Astrocyte of the cerebellum (primary cell): ENCODE results near the gene TMPRSS7.

Experiments
- DNase-seq: peaks from one replicate; pipeline ENCODE4 v3.0.0-alpha.2; 2011; ENCODE audit warnings: low read depth
- H3K4me3 ChIP-seq: 2 replicates; pipeline ENCODE4 v1.5.1; 2011; ENCODE audit warnings: mild to moderate bottlenecking, low read depth, low read length, moderate library complexity
- CTCF ChIP-seq: IDR thresholded peaks from 2 replicates; pipeline ENCODE4 v1.5.1; 2012; ENCODE audit warnings: low read length, low read depth, moderate library complexity, mild to moderate bottlenecking; ENCODE audit errors: missing control alignments
- in situ Hi-C: cut with HindIII; loops from 2 replicates; pipeline ENCODE4 v1.10.0; 2017; ENCODE audit warnings: low sequenced_read_pairs

Gene TMPRSS7

DNA sequence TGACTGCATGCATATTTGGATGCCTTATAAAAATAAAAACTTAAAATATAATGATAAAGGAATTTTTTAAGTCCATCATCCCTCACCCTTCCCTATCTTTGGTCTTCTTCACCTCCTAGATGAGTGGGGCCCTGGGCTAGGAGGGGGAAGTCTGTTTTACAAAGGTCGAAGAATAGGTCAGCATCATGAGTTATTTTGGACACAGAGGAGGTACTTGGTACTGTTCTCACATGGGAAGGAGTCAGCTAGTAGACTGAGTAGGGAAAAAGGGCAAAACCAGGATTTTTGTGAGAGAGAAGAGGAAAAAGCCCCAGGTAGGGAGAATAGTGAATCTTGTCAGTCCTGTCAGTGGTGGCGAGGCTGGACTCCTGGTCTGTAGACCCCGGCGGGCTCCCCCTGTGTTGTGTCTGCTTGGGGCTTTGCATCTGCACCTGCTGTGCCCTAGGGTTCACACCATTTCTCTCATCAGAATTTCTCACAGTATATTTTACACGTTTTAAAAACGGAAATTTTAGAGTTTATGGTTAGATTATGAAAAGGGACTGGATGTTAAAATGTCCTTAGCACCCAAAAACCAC lies 81.4 kb downstream of the TMPRSS7 start:
- DNase-seq: no peak
- H3K4me3 ChIP-seq: no peak overlapping the region
- no peak for TF ChIP-seq CTCF
- in situ Hi-C loops: loop anchor here (25.0 kb wide), 1 partner anchor 421 kb away; no protein-coding TSS in a partner anchor

GRCh38 chr3:112116748-112117186 lies 82.2 kb downstream of the TMPRSS7 start:
- in situ Hi-C loops: loop anchor here (25.0 kb wide), 1 partner anchor 421 kb away; no protein-coding TSS in a partner anchor
- no peak for TF ChIP-seq CTCF

DNA sequence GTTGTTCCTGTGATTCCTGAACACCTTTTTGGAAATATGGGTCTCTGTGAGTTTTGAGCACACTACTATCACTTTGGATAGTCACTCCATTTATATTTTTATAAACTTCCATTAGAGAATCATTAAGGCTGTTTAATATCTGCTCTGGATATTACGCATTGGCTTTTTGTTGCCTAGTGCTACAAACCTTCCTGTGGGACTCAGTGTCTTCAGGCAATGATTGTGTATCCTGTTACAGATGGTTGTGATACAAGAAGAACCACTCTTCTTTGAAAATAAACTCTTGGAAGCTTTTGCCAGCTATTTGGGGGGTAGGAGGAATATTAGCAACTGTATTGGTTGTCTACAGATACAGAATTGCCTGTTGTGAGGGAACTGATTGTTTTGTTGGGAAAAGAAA lies 82.9 kb downstream of the TMPRSS7 start:
- in situ Hi-C loops: loop anchor here (25.0 kb wide), 1 partner anchor 420 kb away; no protein-coding TSS in a partner anchor
- no peak for TF ChIP-seq CTCF
- DNase-seq: no peak
- no peak overlapping the region for H3K4me3 ChIP-seq

More at GRCh38 chr3:112116748-112117186, 82.2 kb downstream of the TMPRSS7 start:
- no peak for DNase-seq
- no peak overlapping the region for H3K4me3 ChIP-seq

- TF ChIP-seq CTCF: no peak
- no peak overlapping the region for H3K4me3 ChIP-seq
- in situ Hi-C loops: loop anchor here (25.0 kb wide), 1 partner anchor 419 kb away; no protein-coding TSS in a partner anchor
- DNase-seq: no peak
Measured at GRCh38 chr3:112117841-112118571, 83.5 kb downstream of the TMPRSS7 start.

- H3K4me3 ChIP-seq: no peak overlapping the region
- TF ChIP-seq CTCF: no peak
- in situ Hi-C loops: loop anchor here (25.0 kb wide), 1 partner anchor 417 kb away; no protein-coding TSS in a partner anchor
- no peak for DNase-seq
Measured at GRCh38 chr3:112119962-112120836, 85.7 kb downstream of the TMPRSS7 start.
